Measurements from ENCODE around the gene BMERB1.
"Not testable (repeated sequence)": the region's sequence is repeated elsewhere in the genome, so short reads cannot be mapped to it uniquely, and the experiment has no call there.

The BMERB1 gene

GRCh38 chr16:15399317-15399716 is 35.1 kb upstream of the BMERB1 start:
- TF ChIP-seq MAX (IDR thresholded peaks at IDR 0.05; ENCODE audit: low read depth, low read length) (no peak), MYC (IDR thresholded peaks at IDR 0.05; ENCODE audit: low read depth, low read length) (no peak), CTCF (IDR thresholded peaks at IDR 0.05; ENCODE audit: low read depth, low read length) (no peak), POLR2A (IDR thresholded peaks at IDR 0.05; ENCODE audit: extremely low read depth, insufficient read length) (no peak)
- H3K4me3 ChIP-seq (ENCODE audit: low read depth, low read length), result no peak overlapping the region
- no peak for DNase-seq (ENCODE audit: low read depth)

- not testable (repeated sequence) for DNase-seq (ENCODE audit: low read depth); H3K4me3 ChIP-seq (ENCODE audit: low read depth, low read length)
Observed at GRCh38 chr16:15400314-15400713, 34.1 kb upstream of the BMERB1 start.

GRCh38 chr16:15401972-15402371 is 32.4 kb upstream of the BMERB1 start:
- no peak overlapping the region for H3K4me3 ChIP-seq (ENCODE audit: low read depth, low read length)
- DNase-seq (ENCODE audit: low read depth), result no peak
- TF ChIP-seq MAX (IDR thresholded peaks at IDR 0.05; ENCODE audit: low read depth, low read length) (no peak), CTCF (IDR thresholded peaks at IDR 0.05; ENCODE audit: low read depth, low read length) (no peak), MYC (IDR thresholded peaks at IDR 0.05; ENCODE audit: low read depth, low read length) (no peak), POLR2A (IDR thresholded peaks at IDR 0.05; ENCODE audit: extremely low read depth, insufficient read length) (no peak)

- DNase-seq (ENCODE audit: low read depth), result peak; percentile 18
Observed at GRCh38 chr16:15403392-15403995, 30.9 kb upstream of the BMERB1 start.

GRCh38 chr16:15404091-15404490 is 30.3 kb upstream of the BMERB1 start:
- peak; percentile 9 for DNase-seq (ENCODE audit: low read depth)
- H3K4me3 ChIP-seq (ENCODE audit: low read depth, low read length), result not testable (repeated sequence)

More at GRCh38 chr16:15403392-15403995, 30.9 kb upstream of the BMERB1 start:
- TF ChIP-seq MYC (IDR thresholded peaks at IDR 0.05; ENCODE audit: low read depth, low read length) (no peak), POLR2A (IDR thresholded peaks at IDR 0.05; ENCODE audit: extremely low read depth, insufficient read length) (no peak), MAX (IDR thresholded peaks at IDR 0.05; ENCODE audit: low read depth, low read length) (no peak), CTCF (IDR thresholded peaks at IDR 0.05; ENCODE audit: low read depth, low read length) (no peak)
- no peak overlapping the region for H3K4me3 ChIP-seq (ENCODE audit: low read depth, low read length)

- H3K4me3 ChIP-seq (ENCODE audit: low read depth, low read length), result no peak overlapping the region
- no peak for TF ChIP-seq MAX (IDR thresholded peaks at IDR 0.05; ENCODE audit: low read depth, low read length)
- TF ChIP-seq POLR2A (IDR thresholded peaks at IDR 0.05; ENCODE audit: extremely low read depth, insufficient read length), result no peak
- TF ChIP-seq MYC (IDR thresholded peaks at IDR 0.05; ENCODE audit: low read depth, low read length), result no peak
- TF ChIP-seq CTCF (IDR thresholded peaks at IDR 0.05; ENCODE audit: low read depth, low read length), result no peak
- DNase-seq (ENCODE audit: low read depth), result no peak
Observed at GRCh38 chr16:15404792-15405191, 29.6 kb upstream of the BMERB1 start.

GRCh38 chr16:15407756-15408155 is 26.6 kb upstream of the BMERB1 start:
- DNase-seq (ENCODE audit: low read depth); H3K4me3 ChIP-seq (ENCODE audit: low read depth, low read length): not testable (repeated sequence)

- not testable (repeated sequence) for H3K4me3 ChIP-seq (ENCODE audit: low read depth, low read length); DNase-seq (ENCODE audit: low read depth)
Observed at GRCh38 chr16:15409476-15409875, 24.9 kb upstream of the BMERB1 start.

Measured in NB4 (cell line).